GM21619 (cell line): ENCODE measurements around the gene CAPN5.
A peak's percentile ranks its signal among the peaks of the same experiment; 100 is the strongest.

ENCODE experiments used
- ATAC-seq: cut with Tn5 transposase; IDR thresholded peaks from one replicate; pipeline ENCODE4 v1.9.1; 2021; ENCODE audit not compliant: unreplicated experiment

Gene CAPN5

GRCh38 chr11:77063407-77063806, 3.4 kb upstream of the CAPN5 start:
- no peak for ATAC-seq

- no peak for ATAC-seq
Measured at GRCh38 chr11:77063861-77064260, 2.9 kb upstream of the CAPN5 start.

- no peak for ATAC-seq
Measured at GRCh38 chr11:77064648-77065217, 2.0 kb upstream of the CAPN5 start.

GRCh38 chr11:77065878-77066228, 918 bp upstream of the CAPN5 start:
- peak; percentile 10 for ATAC-seq

GRCh38 chr11:77067861-77068443, 1.2 kb downstream of the CAPN5 start:
- no peak for ATAC-seq

GRCh38 chr11:77068457-77069335, 1.9 kb downstream of the CAPN5 start:
- no peak for ATAC-seq

- ATAC-seq: no peak
Measured at GRCh38 chr11:77069336-77069968, 2.7 kb downstream of the CAPN5 start.

GRCh38 chr11:77069969-77070582, 3.3 kb downstream of the CAPN5 start:
- no peak for ATAC-seq

- ATAC-seq: no peak
Measured at GRCh38 chr11:77071077-77071476, 4.3 kb downstream of the CAPN5 start.

GRCh38 chr11:77071671-77072605, 5.2 kb downstream of the CAPN5 start:
- ATAC-seq: no peak

GRCh38 chr11:77072851-77073327, 6.1 kb downstream of the CAPN5 start:
- no peak for ATAC-seq

- no peak for ATAC-seq
Measured at GRCh38 chr11:77073328-77074001, 6.7 kb downstream of the CAPN5 start.

- no peak for ATAC-seq
Measured at GRCh38 chr11:77074205-77074604, 7.4 kb downstream of the CAPN5 start.

- no peak for ATAC-seq
Measured at GRCh38 chr11:77074626-77075221, 8.0 kb downstream of the CAPN5 start.

GRCh38 chr11:77075425-77075905, 8.7 kb downstream of the CAPN5 start:
- ATAC-seq: no peak

- no peak for ATAC-seq
Measured at GRCh38 chr11:77079666-77080065, 12.9 kb downstream of the CAPN5 start.

GRCh38 chr11:77080643-77081210, 14.0 kb downstream of the CAPN5 start:
- no peak for ATAC-seq

- no peak for ATAC-seq
Measured at GRCh38 chr11:77081381-77081851, 14.6 kb downstream of the CAPN5 start.
